HG02610 (cell line): ENCODE measurements around the gene SMG1.
"Not testable (repeated sequence)": the region's sequence is repeated elsewhere in the genome, so short reads cannot be mapped to it uniquely, and the experiment has no call there.

Source experiments
- ATAC-seq: cut with Tn5 transposase; IDR thresholded peaks from one replicate; pipeline ENCODE4 v1.9.1; 2021; ENCODE audit warnings: mild to moderate bottlenecking, moderate library complexity; ENCODE audit not compliant: unreplicated experiment

Gene SMG1

GRCh38 chr16:18925986-18926865 lies at the start of gene SMG1:
TSS of gene SMG1 (minus strand) at chr16:18926408. CDS start at chr16:18926041, 367 bp downstream.
- ATAC-seq, result peak; percentile 88

- no peak for ATAC-seq
Measured at GRCh38 chr16:18975109-18975508, 48.9 kb upstream of the SMG1 start.

- ATAC-seq, result no peak
Measured at GRCh38 chr16:18969855-18970240, 43.6 kb upstream of the SMG1 start.

- ATAC-seq, result peak; percentile 45
Measured at GRCh38 chr16:18969050-18969854, 43.0 kb upstream of the SMG1 start.

GRCh38 chr16:18966791-18967190 lies 40.6 kb upstream of the SMG1 start:
- no peak for ATAC-seq

- ATAC-seq, result no peak
Measured at GRCh38 chr16:18965555-18965954, 39.3 kb upstream of the SMG1 start.

GRCh38 chr16:18959031-18959505 lies 32.9 kb upstream of the SMG1 start:
- ATAC-seq, result no peak

- no peak for ATAC-seq
Measured at GRCh38 chr16:18958621-18959029, 32.4 kb upstream of the SMG1 start.

GRCh38 chr16:18956658-18957241 lies 30.5 kb upstream of the SMG1 start:
- ATAC-seq, result not testable (repeated sequence)

- ATAC-seq, result not testable (repeated sequence)
Measured at GRCh38 chr16:18955874-18956580, 29.8 kb upstream of the SMG1 start.

- no peak for ATAC-seq
Measured at GRCh38 chr16:18953547-18953946, 27.3 kb upstream of the SMG1 start.

- ATAC-seq, result no peak
Measured at GRCh38 chr16:18950469-18951185, 24.4 kb upstream of the SMG1 start.

- no peak for ATAC-seq
Measured at GRCh38 chr16:18948372-18949020, 22.3 kb upstream of the SMG1 start.

- no peak for ATAC-seq
Measured at GRCh38 chr16:18945233-18945632, 19.0 kb upstream of the SMG1 start.

GRCh38 chr16:18943414-18943813 lies 17.2 kb upstream of the SMG1 start:
- ATAC-seq, result no peak

- ATAC-seq, result no peak
Measured at GRCh38 chr16:18942061-18942460, 15.9 kb upstream of the SMG1 start.

- no peak for ATAC-seq
Measured at GRCh38 chr16:18941471-18941870, 15.3 kb upstream of the SMG1 start.

GRCh38 chr16:18938986-18939385 lies 12.8 kb upstream of the SMG1 start:
- no peak for ATAC-seq

GRCh38 chr16:18937390-18937789 lies 11.2 kb upstream of the SMG1 start:
- ATAC-seq, result no peak
